SK-N-SH (cell line): ENCODE results near the gene MYO10. TPM values are rescaled to one million over a fixed set of nuclear protein-coding genes. Genes with fewer than 3 reads are reported as not detected.

ENCODE experiments used
- CTCF ChIA-PET: fragments of 300-600, 350-600 bp; formaldehyde crosslinking; extraction: SDS; loops from one replicate; lab custom pipeline; 2021; lab: Yijun Ruan, JAX
- POLR2A ChIA-PET: fragments of 350-600 bp; sonication (Branson Sonifier 250); formaldehyde crosslinking; extraction: SDS; loops from one replicate; lab custom pipeline; 2020; ENCODE audit warnings: antibody characterized with exemption, inconsistent platforms; lab: Yijun Ruan, JAX
- DNase-seq: peaks from one replicate; pipeline ENCODE4 v3.0.0; 2012
- H2AFZ ChIP-seq: fragments of 200-600 bp; sonication (generic); 2 replicates; pipeline ENCODE4 v1.8.1; 2016; ENCODE audit warnings: antibody characterized with exemption, mild to moderate bottlenecking, low read depth
- H3F3A ChIP-seq: fragments of 200-600 bp; sonication (generic); replicated peaks from 2 replicates; pipeline ENCODE3; 2016; ENCODE audit warnings: antibody characterized with exemption, mild to moderate bottlenecking; ENCODE audit not compliant: insufficient read depth
- H3K27ac ChIP-seq, 2 experiments: fragments of 200-500 bp in 1 of 2; fragments of 200-600 bp in 1 of 2; sonication (Bioruptor generic) in 1 of 2; sonication (generic), shearing (Covaris generic) in 1 of 2; 2 replicates each; pipeline versions ENCODE4 v1.5.1 to v1.6.1; 2014 to 2016; ENCODE audit warnings: low read depth in 2 of 2, inconsistent platforms in 1 of 2, low read length in 1 of 2, mild to moderate bottlenecking in 1 of 2, mixed read lengths in 1 of 2
- H3K27me3 ChIP-seq: fragments of 200-600 bp; sonication (generic), shearing (Covaris generic); 2 replicates; pipeline ENCODE4 v1.6.1; 2016; ENCODE audit warnings: mixed run types; ENCODE audit not compliant: insufficient read depth
- H3K36me3 ChIP-seq, 2 experiments: fragments of 200-500 bp in 1 of 2; fragments of 200-600 bp in 1 of 2; sonication (Bioruptor generic) in 1 of 2; sonication (generic) in 1 of 2; replicated peaks in 1 of 2; 2 replicates each; pipeline versions ENCODE3 to v1.5.1; 2014 to 2016; ENCODE audit warnings: low read length in 1 of 2, mild to moderate bottlenecking in 1 of 2; ENCODE audit not compliant: insufficient read depth in 2 of 2, control insufficient read depth in 1 of 2
- H3K4me1 ChIP-seq, 2 experiments: fragments of 200-500 bp in 1 of 2; fragments of 200-600 bp in 1 of 2; sonication (Bioruptor generic) in 1 of 2; sonication (generic), shearing (Covaris generic) in 1 of 2; 2 replicates each; pipeline versions ENCODE4 v1.5.1 to v1.6.1; 2014 to 2016; ENCODE audit warnings: low read depth in 1 of 2, low read length in 1 of 2, mixed run types in 1 of 2; ENCODE audit not compliant: insufficient read depth in 2 of 2, control insufficient read depth in 1 of 2
- H3K4me2 ChIP-seq: fragments of 200-600 bp; sonication (generic), shearing (Covaris generic); 2 replicates; pipeline ENCODE4 v1.6.1; 2017; ENCODE audit warnings: mixed run types
- H3K4me3 ChIP-seq, 2 experiments: fragments of 200-500 bp in 1 of 2; fragments of 200-600 bp in 1 of 2; sonication (Bioruptor generic) in 1 of 2; sonication (generic), shearing (Covaris generic) in 1 of 2; 2 replicates each; pipeline versions ENCODE4 v1.5.1 to v1.8.1; 2014 to 2016; ENCODE audit warnings: low read depth in 2 of 2, inconsistent platforms in 1 of 2, low read length in 1 of 2, mild to moderate bottlenecking in 1 of 2, mixed read lengths in 1 of 2, moderate library complexity in 1 of 2
- H3K79me2 ChIP-seq: fragments of 200-600 bp; sonication (generic); 2 replicates; pipeline ENCODE4 v1.8.1; 2017; ENCODE audit warnings: mild to moderate bottlenecking; ENCODE audit not compliant: insufficient read depth
- H3K9ac ChIP-seq: fragments of 200-600 bp; sonication (generic); 2 replicates; pipeline ENCODE4 v1.6.1; 2017; ENCODE audit warnings: mixed run types
- H3K9me2 ChIP-seq: fragments of 200-600 bp; sonication (generic); 2 replicates; pipeline ENCODE4 v1.6.1; 2017; ENCODE audit warnings: mixed run types
- H3K9me3 ChIP-seq: fragments of 200-600 bp; sonication (generic); 2 replicates; pipeline ENCODE4 v1.6.1; 2017; ENCODE audit warnings: mixed run types, mild to moderate bottlenecking, moderate library complexity
- H4K20me1 ChIP-seq: fragments of 200-600 bp; sonication (generic); 2 replicates; pipeline ENCODE4 v1.6.1; 2017; ENCODE audit warnings: mild to moderate bottlenecking, mixed run types; ENCODE audit not compliant: insufficient read depth
- ELF1 ChIP-seq: IDR thresholded peaks from 2 replicates; pipeline ENCODE4 v1.4.0; 2012
- FOSL2 ChIP-seq: IDR thresholded peaks from 2 replicates; pipeline ENCODE4 v1.4.0; 2012; ENCODE audit warnings: low read depth, mild to moderate bottlenecking, moderate library complexity, borderline replicate concordance
- IRF3 ChIP-seq: fragments of 150-350 bp; IDR thresholded peaks from 2 replicates; pipeline ENCODE4 v1.6.1; 2016; ENCODE audit warnings: mild to moderate bottlenecking, low read depth, low read length
- JUND ChIP-seq: IDR thresholded peaks from 2 replicates; pipeline ENCODE4 v1.4.0; 2012
- MAX ChIP-seq: IDR thresholded peaks from 2 replicates; pipeline ENCODE4 v1.4.0; 2012; ENCODE audit warnings: low read depth
- MEF2A ChIP-seq: IDR thresholded peaks from 2 replicates; pipeline ENCODE4 v1.4.0; 2012; ENCODE audit warnings: low read depth, borderline replicate concordance
- MXI1 ChIP-seq: IDR thresholded peaks from 2 replicates; pipeline ENCODE4 v1.6.1; 2012; ENCODE audit warnings: mild to moderate bottlenecking, low read depth, low read length, improper control_type of control experiment
- NFIC ChIP-seq: IDR thresholded peaks from 2 replicates; pipeline ENCODE4 v1.4.0; 2012; ENCODE audit warnings: borderline replicate concordance
- NRF1 ChIP-seq: IDR thresholded peaks from 2 replicates; pipeline ENCODE4 v1.6.1; 2012; ENCODE audit warnings: low read depth, mild to moderate bottlenecking, low read length
- RAD21 ChIP-seq: IDR thresholded peaks from 2 replicates; pipeline ENCODE4 v1.6.1; 2012; ENCODE audit warnings: mild to moderate bottlenecking, low read length
- RCOR1 ChIP-seq: fragments of 150-350 bp; IDR thresholded peaks from 2 replicates; pipeline ENCODE4 v1.6.1; 2017; ENCODE audit warnings: antibody characterized with exemption, low read length
- REST ChIP-seq: IDR thresholded peaks from 2 replicates; pipeline ENCODE4 v1.6.1; 2012; ENCODE audit warnings: mild to moderate bottlenecking, low read depth, low read length, moderate library complexity
- RXRA ChIP-seq: IDR thresholded peaks from 2 replicates; pipeline ENCODE4 v1.4.0; 2012; ENCODE audit warnings: low read depth, mild to moderate bottlenecking, borderline replicate concordance
- TCF12 ChIP-seq: IDR thresholded peaks from 2 replicates; pipeline ENCODE4 v1.4.0; 2012
- USF1 ChIP-seq: IDR thresholded peaks from 2 replicates; pipeline ENCODE4 v1.4.0; 2012; ENCODE audit warnings: low read depth, borderline replicate concordance
- WGBS: methylation state at CpG from one replicate; pipeline ENCODE4 v1.1.6; 2017; ENCODE audit warnings: low lambda C conversion rate; 5-methylcytosine and 5-hydroxymethylcytosine counted together
- polyA plus RNA-seq, 3 experiments: library from polyadenylated mRNA; depleted of rRNA; stranded (reverse); fragments of >200 nt; gene quantifications; 2 replicates each; pipeline ENCODE4 v1.2.3, GENCODE V29; 2012

Gene MYO10
- polyA plus RNA-seq, 1 of the 3 experiments (the other 2 are of a cell fraction) = 8.1 TPM

GRCh38 chr5:16869821-16870796, 66.0 kb downstream of the MYO10 start:
- Histone ChIP-seq H2AFZ (no peak overlapping the region), H3F3A (peaks cover 21% of the 10 kb centered on the region), H3K27me3 (no peaks in the 10 kb centered on the region), H3K9me3 (no peaks in the 10 kb centered on the region), H3K27ac (peak overlapping the region in 1 of 2 experiments; percentile 42; a peak in 2 of 4 replicates), H3K4me2 (no peak overlapping the region), H3K4me3 (no peak overlapping the region), H3K9ac (no peak overlapping the region), H3K36me3 (peaks cover 0 to 37% of the 10 kb centered on the region in 2 experiments), H4K20me1 (peaks cover 84% of the 10 kb centered on the region), H3K79me2 (peaks cover 100% of the 10 kb centered on the region), H3K9me2 (no peaks in the 10 kb centered on the region), H3K4me1 (peaks cover 16 to 24% of the 10 kb centered on the region in 2 experiments; a peak in 3 of 4 replicates)
- no peak for DNase-seq
- ChIA-PET CTCF (interaction anchor here (0.7 kb wide), 1 partner anchor 263 kb away, joined by 3 read pairs; no protein-coding TSS in a partner anchor), POLR2A (no interaction called here)
- TF ChIP-seq TCF12 = 0 out of 2 replicates have a peak, but pooled peaks have one; percentile 24
- TF ChIP-seq JUND = peak; percentile 57; the same call in 1 of the 2 replicates
- peak; percentile 36; the same call in 1 of the 2 replicates for TF ChIP-seq MEF2A
- TF ChIP-seq NFIC = peak; percentile 59; the same call in 1 of the 2 replicates
- TF ChIP-seq RAD21 = no peak
- TF ChIP-seq NRF1 = no peak
- TF ChIP-seq FOSL2 = peak; percentile 73
- no peak for TF ChIP-seq REST
- TF ChIP-seq RXRA = 0 out of 2 replicates have a peak, but pooled peaks have one; percentile 33
- no peak for TF ChIP-seq IRF3
- WGBS = 58% methylated on average over 15 of the region's 15 CpGs

GRCh38 chr5:16867577-16867953, 68.5 kb downstream of the MYO10 start:
- Histone ChIP-seq H3F3A (peaks cover 17% of the 10 kb centered on the region), H3K36me3 (peaks cover 0 to 15% of the 10 kb centered on the region in 2 experiments), H3K9me3 (no peaks in the 10 kb centered on the region), H3K27ac (peak overlapping the region in 1 of 2 experiments; percentile 51; a peak in 2 of 4 replicates), H3K4me3 (no peak overlapping the region), H3K79me2 (peaks cover 100% of the 10 kb centered on the region), H3K27me3 (no peaks in the 10 kb centered on the region), H4K20me1 (peaks cover 95% of the 10 kb centered on the region), H3K9ac (no peak overlapping the region), H3K4me2 (no peak overlapping the region), H3K4me1 (peaks cover 20 to 24% of the 10 kb centered on the region in 2 experiments; a peak in 3 of 4 replicates), H2AFZ (no peak overlapping the region), H3K9me2 (no peaks in the 10 kb centered on the region)
- ChIA-PET POLR2A (no interaction called here), CTCF (interaction anchor here (0.7 to 1.0 kb wide), 2 partner anchors 9 to 17 kb away, joined by 3 read pairs; no protein-coding TSS in a partner anchor)
- no peak for DNase-seq
- WGBS = 86% methylated on average over 3 of the region's 3 CpGs
- TF ChIP-seq USF1 = no peak
- no peak for TF ChIP-seq ELF1
- no peak for TF ChIP-seq RCOR1
- TF ChIP-seq MXI1 = no peak
- no peak for TF ChIP-seq MAX
- TF ChIP-seq MEF2A = no peak
- no peak for TF ChIP-seq NFIC
